LNCaP clone FGC (cell line): ENCODE results near the gene PLXNB2.
"Not testable (repeated sequence)": the region's sequence is repeated elsewhere in the genome, so short reads cannot be mapped to it uniquely, and the experiment has no call there.

Experiments
- DNase-seq: peaks from one replicate; pipeline ENCODE4 v3.0.0-alpha.2; 2011; ENCODE audit warnings: low read depth
- H3K4me3 ChIP-seq: 2 replicates; pipeline ENCODE4 v1.5.1; 2011; ENCODE audit warnings: mild to moderate bottlenecking, low read depth, low read length, control low read depth
- CTCF ChIP-seq: IDR thresholded peaks from 2 replicates; pipeline ENCODE4 v1.5.1; 2012; ENCODE audit warnings: mild to moderate bottlenecking; ENCODE audit not compliant: control insufficient read depth, insufficient read depth; ENCODE audit errors: extremely low read depth

Gene PLXNB2

GRCh38 chr22:50325444-50326224 is 18.2 kb upstream of the PLXNB2 start:
- no peak for TF ChIP-seq CTCF
- H3K4me3 ChIP-seq: peak overlapping the region; percentile 64
- no peak for DNase-seq

GRCh38 chr22:50323900-50324299 is 16.5 kb upstream of the PLXNB2 start:
- no peak for DNase-seq
- H3K4me3 ChIP-seq: no peak overlapping the region
- no peak for TF ChIP-seq CTCF

GRCh38 chr22:50322382-50323104 is 15.1 kb upstream of the PLXNB2 start:
- not testable (repeated sequence) for H3K4me3 ChIP-seq, DNase-seq

- no peak overlapping the region for H3K4me3 ChIP-seq
- no peak for DNase-seq
- no peak for TF ChIP-seq CTCF
Observed at GRCh38 chr22:50320671-50321325, 13.4 kb upstream of the PLXNB2 start.

GRCh38 chr22:50320116-50320515 is 12.7 kb upstream of the PLXNB2 start:
- no peak for TF ChIP-seq CTCF
- H3K4me3 ChIP-seq: no peak overlapping the region
- no peak for DNase-seq

- DNase-seq: no peak
- TF ChIP-seq CTCF: no peak
- H3K4me3 ChIP-seq: no peak overlapping the region
Observed at GRCh38 chr22:50319503-50319951, 12.1 kb upstream of the PLXNB2 start.
